Common myeloid progenitor, CD34-positive (primary cell): ENCODE measurements around the gene ZNF638.
A peak's percentile ranks its signal among the peaks of the same experiment; 100 is the strongest.

Experiments
- CTCF ChIA-PET: fragments of 350-600 bp; sonication (Branson Sonifier 250); formaldehyde crosslinking; loops from one replicate; lab custom pipeline; 2021; ENCODE audit warnings: antibody characterized with exemption; lab: Charles Lee
- POLR2A ChIA-PET: fragments of 350-600 bp; sonication (Branson Sonifier 250); formaldehyde crosslinking; loops from one replicate; lab custom pipeline; 2021; ENCODE audit warnings: antibody characterized with exemption; lab: Charles Lee
- DNase-seq, 3 donors: peaks; one replicate each; pipeline versions ENCODE4 v3.0.0 to v3.0.0-alpha.2; 2013
- H3K27ac ChIP-seq, 2 experiments: 1 replicate in 1 of 2; 2 replicates in 1 of 2; pipeline ENCODE4 v1.7.0; 2013; ENCODE audit warnings: inconsistent platforms in 2 of 2, low read length in 2 of 2, mild to moderate bottlenecking in 2 of 2, low read depth in 1 of 2, moderate library complexity in 1 of 2; ENCODE audit not compliant: severe bottlenecking in 2 of 2, insufficient read depth in 1 of 2, poor library complexity in 1 of 2
- H3K27me3 ChIP-seq, 5 experiments: replicated peaks in 2 of 5; 1 replicate in 3 of 5; 2 replicates in 2 of 5; pipeline versions ENCODE4 v1.6.1 to v1.7.0; 2013; ENCODE audit warnings: low read length in 4 of 5, mild to moderate bottlenecking in 2 of 5, moderate library complexity in 2 of 5, inconsistent platforms in 1 of 5; ENCODE audit not compliant: insufficient read depth in 5 of 5, control insufficient read depth in 4 of 5
- H3K36me3 ChIP-seq, 4 experiments: 1 replicate in 2 of 4; 2 replicates in 2 of 4; pipeline versions ENCODE4 v1.6.1 to v1.7.0; 2013; ENCODE audit warnings: low read length in 3 of 4, control low read depth in 1 of 4, mild to moderate bottlenecking in 1 of 4; ENCODE audit not compliant: control insufficient read depth in 4 of 4, insufficient read depth in 4 of 4
- H3K4me1 ChIP-seq, 4 experiments: 1 replicate in 3 of 4; 2 replicates in 1 of 4; pipeline versions ENCODE4 v1.6.1 to v1.7.1; 2013; ENCODE audit warnings: low read length in 3 of 4, mild to moderate bottlenecking in 3 of 4, control low read depth in 1 of 4, inconsistent platforms in 1 of 4, moderate library complexity in 1 of 4; ENCODE audit not compliant: control insufficient read depth in 4 of 4, insufficient read depth in 4 of 4; ENCODE audit errors: control extremely low read depth in 1 of 4
- H3K4me3 ChIP-seq, 7 experiments: 1 replicate in 4 of 7; 2 replicates in 3 of 7; pipeline versions ENCODE4 v1.5.1 to v1.7.0; 2013; ENCODE audit warnings: mild to moderate bottlenecking in 7 of 7, low read length in 6 of 7, moderate library complexity in 6 of 7, inconsistent platforms in 2 of 7, low read depth in 2 of 7, control low read depth in 1 of 7; ENCODE audit not compliant: insufficient read depth in 4 of 7, control insufficient read depth in 1 of 7; ENCODE audit errors: extremely low read depth in 1 of 7
- H3K9me3 ChIP-seq, 5 experiments: 1 replicate in 4 of 5; 2 replicates in 1 of 5; pipeline versions ENCODE4 v1.6.1 to v1.7.1; 2013; ENCODE audit warnings: low read length in 4 of 5, mild to moderate bottlenecking in 2 of 5, inconsistent platforms in 1 of 5, low read depth in 1 of 5, moderate library complexity in 1 of 5; ENCODE audit not compliant: control insufficient read depth in 4 of 5, insufficient read depth in 2 of 5; ENCODE audit errors: control extremely low read depth in 1 of 5
- WGBS: methylation state at CpG from one replicate; pipeline ENCODE4 v1.1.5; 2013; ENCODE audit not compliant: insufficient coverage; 5-methylcytosine and 5-hydroxymethylcytosine counted together

ZNF638 gene

DNA sequence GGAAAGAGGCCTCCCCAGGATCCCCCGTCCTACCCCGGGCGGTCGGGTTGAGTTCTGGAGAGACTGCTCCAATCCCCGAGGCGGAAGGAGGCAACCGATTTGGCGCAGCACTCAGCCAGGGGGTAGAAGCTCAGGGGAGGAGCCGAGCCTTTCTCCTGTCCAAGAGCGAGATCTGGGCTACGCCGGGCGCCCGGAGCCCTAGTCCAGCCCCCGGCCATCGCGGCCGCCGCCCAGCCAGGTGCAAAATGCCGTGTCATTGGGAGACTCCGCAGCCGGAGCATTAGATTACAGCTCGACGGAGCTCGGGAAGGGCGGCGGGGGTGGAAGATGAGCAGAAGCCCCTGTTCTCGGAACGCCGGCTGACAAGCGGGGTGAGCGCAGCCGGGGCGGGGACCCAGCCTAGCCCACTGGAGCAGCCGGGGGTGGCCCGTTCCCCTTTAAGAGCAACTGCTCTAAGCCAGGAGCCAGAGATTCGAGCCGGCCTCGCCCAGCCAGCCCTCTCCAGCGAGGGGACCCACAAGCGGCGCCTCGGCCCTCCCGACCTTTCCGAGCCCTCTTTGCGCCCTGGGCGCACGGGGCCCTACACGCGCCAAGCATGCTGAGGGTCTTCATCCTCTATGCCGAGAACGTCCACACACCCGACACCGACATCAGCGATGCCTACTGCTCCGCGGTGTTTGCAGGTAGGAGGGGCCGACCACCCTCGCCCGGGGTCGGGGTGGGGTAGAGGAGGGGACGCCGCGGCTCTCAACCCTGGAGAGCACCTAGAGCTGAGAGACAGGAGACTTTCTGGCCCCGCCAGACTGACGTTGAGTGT lies 122.0 kb downstream of the ZNF638 start, which contains the start of gene DYSF:
DYSF (plus strand) TSS at position 158 of the 817 bp plus-strand sequence.
- H3K36me3 ChIP-seq = no peaks in the 10 kb centered on the region
- H3K27ac ChIP-seq = no peak within 1 kb of the TSS

DNA sequence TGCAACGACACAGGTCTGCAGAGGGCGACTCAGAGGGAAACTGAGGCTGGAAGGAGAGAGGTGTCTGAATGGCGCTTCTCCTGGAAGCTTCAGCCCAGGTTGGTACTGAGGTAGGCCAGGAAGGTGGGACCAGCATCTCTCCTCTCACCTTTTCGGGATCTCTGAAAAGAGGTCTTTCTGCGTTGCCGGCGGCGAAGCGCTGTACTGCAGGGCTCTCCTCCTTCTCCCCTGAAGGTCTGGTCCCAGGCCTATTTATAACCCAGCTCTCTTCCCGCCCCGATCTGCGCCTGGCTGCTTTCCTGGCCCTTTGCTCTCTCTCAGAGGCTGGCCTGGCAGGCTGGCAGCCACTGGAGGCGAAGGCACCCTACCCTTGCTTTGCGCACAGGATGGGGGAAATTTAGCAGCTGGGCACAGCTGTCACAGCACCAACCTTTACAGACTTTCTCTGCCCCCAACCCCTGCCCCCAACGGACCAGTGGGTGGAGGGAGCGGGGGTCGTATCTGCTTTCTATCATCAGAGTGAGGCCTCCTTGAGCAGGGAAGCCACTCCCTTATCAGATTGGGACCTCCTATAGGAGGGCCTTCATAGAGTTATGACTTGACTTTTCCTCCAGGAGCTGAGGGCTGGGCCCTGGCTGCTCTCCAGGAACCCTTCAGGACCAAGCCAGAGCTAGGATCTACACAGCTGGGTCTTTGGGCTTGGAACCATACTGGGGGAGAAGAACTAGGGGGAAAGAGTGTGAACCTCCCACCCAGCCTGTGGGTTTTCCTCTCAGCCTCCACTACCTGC lies 122.8 kb downstream of the ZNF638 start:
- Histone ChIP-seq H3K4me1 (peaks cover 0 to 40% (median 22%) of the 10 kb centered on the region in 4 experiments), H3K9me3 (no peaks in the 10 kb centered on the region), H3K27ac (no peak overlapping the region), H3K27me3 (peaks cover 3 to 43% (median 17%) of the 10 kb centered on the region in 5 experiments), H3K36me3 (no peaks in the 10 kb centered on the region), H3K4me3 (peak overlapping the region in 6 of 7 experiments; percentile 38 to 68 (median 54))
- WGBS = 57% methylated on average over 12 of the region's 17 CpGs
- POLR2A ChIA-PET = no interaction called here
- DNase-seq = no peak
- CTCF ChIA-PET = interaction anchor here (0.6 to 1.9 kb wide), 5 partner anchors 9 to 159 kb away, joined by 3 to 6 read pairs (median 3); no protein-coding TSS in a partner anchor

More for the DNA sequence above, 122.0 kb downstream of the ZNF638 start, which contains the start of gene DYSF:
- POLR2A ChIA-PET = interaction anchor here (0.7 kb wide), 1 partner anchor 710 kb away, joined by 5 read pairs; no protein-coding TSS in a partner anchor
- DNase-seq = peak in 2 of 3 donors; percentile 33 to 53
- Histone ChIP-seq H3K4me3 (peak within 1 kb of the TSS in 6 of 7 experiments; percentile 38 to 68 (median 58)), H3K9me3 (no peaks in the 10 kb centered on the region), H3K27me3 (peaks cover 3 to 43% (median 17%) of the 10 kb centered on the region in 5 experiments), H3K4me1 (peaks cover 0 to 40% (median 22%) of the 10 kb centered on the region in 4 experiments)
- CTCF ChIA-PET = interaction anchor here (0.6 to 1.9 kb wide), 4 partner anchors 7 to 158 kb away, joined by 3 to 6 read pairs (median 3); no protein-coding TSS in a partner anchor
- 2% methylated on average over 66 of the region's 66 CpGs for WGBS

DNA sequence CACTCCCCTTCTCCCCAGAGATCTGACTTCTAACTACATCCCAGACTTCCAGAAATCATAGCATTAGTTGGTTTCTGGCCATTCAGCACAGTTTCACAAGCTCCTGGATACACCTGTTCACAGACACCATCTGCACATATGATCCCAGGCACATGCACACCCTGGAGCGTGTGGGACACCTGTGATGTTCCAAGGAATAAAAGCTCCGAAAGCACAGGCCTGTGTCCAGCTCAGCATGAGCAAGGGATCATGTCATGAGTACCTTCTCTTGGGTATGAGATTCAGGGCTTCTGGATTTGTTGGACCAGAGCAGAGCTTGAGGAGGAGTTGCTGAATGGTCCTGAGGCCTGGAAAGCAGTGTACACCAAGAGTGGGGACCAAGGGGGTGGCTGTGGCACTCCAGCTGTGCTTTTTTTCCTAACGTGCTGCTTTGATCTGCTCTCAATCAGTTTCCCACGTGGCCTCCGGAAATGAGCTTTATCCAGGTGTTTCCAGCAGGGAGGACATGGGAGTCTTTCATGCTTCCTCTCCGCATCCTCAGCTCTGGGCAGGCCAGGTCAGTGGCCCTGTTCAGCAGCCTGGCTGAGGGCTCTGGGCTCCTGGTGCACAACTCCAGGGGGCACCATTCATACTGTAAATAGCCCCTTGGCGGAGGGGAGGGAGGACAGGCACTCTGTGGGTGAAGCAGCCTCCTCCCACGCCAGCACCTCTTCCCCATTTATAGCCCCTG lies 123.6 kb downstream of the ZNF638 start:
- Histone ChIP-seq H3K27ac (no peak overlapping the region), H3K9me3 (no peaks in the 10 kb centered on the region), H3K4me1 (peaks cover 0 to 40% (median 22%) of the 10 kb centered on the region in 4 experiments), H3K27me3 (peaks cover 3 to 43% (median 17%) of the 10 kb centered on the region in 5 experiments), H3K36me3 (no peaks in the 10 kb centered on the region), H3K4me3 (peak overlapping the region in 1 of 7 experiments; percentile 43)
- POLR2A ChIA-PET = no interaction called here
- CTCF ChIA-PET = interaction anchor here (0.8 to 1.9 kb wide), 4 partner anchors 8 to 54 kb away, joined by 3 to 6 read pairs (median 4); no protein-coding TSS in a partner anchor
- peak in 1 of 3 donors; percentile 15 for DNase-seq
- WGBS = 70% methylated on average over 7 of the region's 8 CpGs

DNA sequence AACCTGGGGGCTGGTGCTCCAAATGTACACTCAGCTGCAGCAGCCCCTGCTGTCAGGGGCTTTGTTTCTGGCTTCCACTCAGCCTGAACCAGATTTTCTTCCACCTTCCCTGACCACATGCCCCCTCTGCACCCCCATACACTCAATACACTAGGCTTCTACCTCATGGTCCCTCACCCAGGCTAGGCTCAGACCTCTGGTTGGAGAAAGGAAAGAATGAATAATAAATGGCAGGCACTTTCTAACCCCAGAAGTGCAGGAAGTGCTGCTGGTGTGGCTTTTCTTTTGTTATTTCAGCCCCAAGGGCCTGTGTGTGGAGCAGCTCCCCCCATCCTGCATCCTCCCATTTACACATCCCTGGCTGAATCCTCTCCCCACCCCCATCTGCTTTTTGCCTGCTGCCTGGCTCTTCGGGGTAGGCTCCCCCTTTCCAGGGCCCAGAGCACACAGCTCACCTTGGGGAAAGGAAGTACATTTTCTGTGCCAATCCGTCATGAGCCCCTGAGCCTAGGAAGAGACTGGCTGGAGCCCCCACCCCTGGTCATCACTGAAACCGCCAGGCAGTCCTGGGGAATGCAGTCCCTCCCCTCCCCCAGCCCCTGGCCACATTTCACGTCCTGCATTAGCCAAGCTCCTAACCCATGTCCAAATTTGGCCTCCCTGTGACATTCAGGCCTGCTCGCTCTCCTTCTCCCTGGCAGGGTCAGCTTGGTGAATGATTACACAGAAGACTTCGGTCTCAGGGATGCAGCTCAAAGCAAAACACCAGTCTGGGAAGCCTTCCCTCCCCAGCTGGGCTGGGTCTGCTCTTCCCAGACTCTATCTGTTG lies 124.4 kb downstream of the ZNF638 start:
- H3K27me3 ChIP-seq = peaks cover 3 to 43% (median 17%) of the 10 kb centered on the region in 5 experiments
- no peak overlapping the region for H3K4me3 ChIP-seq
- peaks cover 0 to 40% (median 22%) of the 10 kb centered on the region in 4 experiments for H3K4me1 ChIP-seq
- H3K36me3 ChIP-seq = no peaks in the 10 kb centered on the region
- H3K9me3 ChIP-seq = no peaks in the 10 kb centered on the region
- CTCF ChIA-PET = interaction anchor here (1.3 to 1.7 kb wide), 3 partner anchors 10 to 53 kb away, joined by 3 to 6 read pairs (median 3); no protein-coding TSS in a partner anchor
- DNase-seq = no peak
- WGBS = 66% methylated on average over 6 of the region's 6 CpGs
- H3K27ac ChIP-seq = no peak overlapping the region
- POLR2A ChIA-PET = no interaction called here

DNA sequence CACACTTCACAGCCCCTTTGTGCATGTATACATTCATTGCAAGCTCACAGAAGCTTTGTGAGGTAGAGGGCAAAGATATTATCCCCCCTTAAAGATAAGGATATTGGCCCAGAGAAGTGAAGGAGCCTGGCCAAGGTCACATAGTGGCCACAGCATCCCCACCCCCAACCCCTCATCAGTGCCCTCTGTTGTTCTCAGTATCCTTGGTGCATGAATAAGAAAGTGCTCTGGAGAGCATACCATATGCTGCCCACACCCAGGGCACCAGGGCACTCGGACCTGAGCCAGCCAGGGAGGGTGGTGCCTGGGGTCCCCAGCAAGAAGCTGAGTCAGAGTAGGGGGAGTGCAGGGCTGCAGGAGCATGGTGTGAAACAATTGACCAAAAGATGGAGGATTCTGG lies 125.0 kb downstream of the ZNF638 start:
- WGBS = 94% methylated on average over 1 of the region's 1 CpG

More for the DNA sequence above, 125.0 kb downstream of the ZNF638 start:
- H3K27me3 ChIP-seq = peaks cover 3 to 43% (median 17%) of the 10 kb centered on the region in 5 experiments
- no peak overlapping the region for H3K4me3 ChIP-seq
- H3K4me1 ChIP-seq = peaks cover 0 to 40% (median 22%) of the 10 kb centered on the region in 4 experiments
- no peaks in the 10 kb centered on the region for H3K9me3 ChIP-seq
- DNase-seq = no peak
- ChIA-PET POLR2A (no interaction called here), CTCF (interaction anchor here (1.3 to 1.5 kb wide), 2 partner anchors 10 to 11 kb away, joined by 3 read pairs; no protein-coding TSS in a partner anchor)
- H3K36me3 ChIP-seq = no peaks in the 10 kb centered on the region
- H3K27ac ChIP-seq = no peak overlapping the region
